ENCODE results near the gene NAA10. TPM values are rescaled to one million over a fixed set of nuclear protein-coding genes. Genes with fewer than 3 reads are reported as not detected.
A peak's percentile ranks its signal among the peaks of the same experiment; 100 is the strongest.

NAA10 gene
- total and polyA plus RNA-seq, 2 experiments from 2014 or later: 90.1 to 186 TPM

GRCh38 chrX:153968255-153968654 is 33.4 kb upstream of the NAA10 start:
- TF ChIP-seq, protein P1, sequence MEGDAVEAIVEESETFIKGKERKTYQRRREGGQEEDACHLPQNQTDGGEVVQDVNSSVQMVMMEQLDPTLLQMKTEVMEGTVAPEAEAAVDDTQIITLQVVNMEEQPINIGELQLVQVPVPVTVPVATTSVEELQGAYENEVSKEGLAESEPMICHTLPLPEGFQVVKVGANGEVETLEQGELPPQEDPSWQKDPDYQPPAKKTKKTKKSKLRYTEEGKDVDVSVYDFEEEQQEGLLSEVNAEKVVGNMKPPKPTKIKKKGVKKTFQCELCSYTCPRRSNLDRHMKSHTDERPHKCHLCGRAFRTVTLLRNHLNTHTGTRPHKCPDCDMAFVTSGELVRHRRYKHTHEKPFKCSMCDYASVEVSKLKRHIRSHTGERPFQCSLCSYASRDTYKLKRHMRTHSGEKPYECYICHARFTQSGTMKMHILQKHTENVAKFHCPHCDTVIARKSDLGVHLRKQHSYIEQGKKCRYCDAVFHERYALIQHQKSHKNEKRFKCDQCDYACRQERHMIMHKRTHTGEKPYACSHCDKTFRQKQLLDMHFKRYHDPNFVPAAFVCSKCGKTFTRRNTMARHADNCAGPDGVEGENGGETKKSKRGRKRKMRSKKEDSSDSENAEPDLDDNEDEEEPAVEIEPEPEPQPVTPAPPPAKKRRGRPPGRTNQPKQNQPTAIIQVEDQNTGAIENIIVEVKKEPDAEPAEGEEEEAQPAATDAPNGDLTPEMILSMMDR (IDR thresholded peaks at IDR 0.05; ENCODE audit: low read depth, low read length): no peak
- Histone ChIP-seq H3K27me3 (no peaks in the 10 kb centered on the region), H3K27ac (peak overlapping the region; percentile 37), H3K36me3 (peaks cover 2% of the 10 kb centered on the region), H3K9me3 (ENCODE audit: low read depth) (no peaks in the 10 kb centered on the region), H3K4me3 (no peak overlapping the region), H3K4me1 (ENCODE audit: low read depth) (no peaks in the 10 kb centered on the region)
- DNase-seq (ENCODE audit: low read depth in 1 of 2, low spot score in 1 of 2): no peak

- Histone ChIP-seq H3K27ac (no peak overlapping the region), H3K36me3 (peaks cover 2% of the 10 kb centered on the region), H3K9me3 (ENCODE audit: low read depth) (no peaks in the 10 kb centered on the region), H3K4me1 (ENCODE audit: low read depth) (no peaks in the 10 kb centered on the region), H3K4me3 (no peak overlapping the region), H3K27me3 (no peaks in the 10 kb centered on the region)
- TF ChIP-seq, protein P1 (IDR thresholded peaks at IDR 0.05; ENCODE audit: low read depth, low read length): no peak
- no peak for DNase-seq (ENCODE audit: low read depth in 1 of 2, low spot score in 1 of 2)
Measured at GRCh38 chrX:153967536-153968224, 32.8 kb upstream of the NAA10 start.

GRCh38 chrX:153966841-153967535 is 32.2 kb upstream of the NAA10 start:
- no peak for DNase-seq (ENCODE audit: low read depth in 1 of 2, low spot score in 1 of 2)
- TF ChIP-seq, protein P1 (IDR thresholded peaks at IDR 0.05; ENCODE audit: low read depth, low read length): no peak
- peaks cover 2% of the 10 kb centered on the region for H3K36me3 ChIP-seq
- H3K9me3 ChIP-seq (ENCODE audit: low read depth): no peaks in the 10 kb centered on the region
- no peak overlapping the region for H3K4me3 ChIP-seq
- no peaks in the 10 kb centered on the region for H3K4me1 ChIP-seq (ENCODE audit: low read depth)
- no peaks in the 10 kb centered on the region for H3K27me3 ChIP-seq
- H3K27ac ChIP-seq: no peak overlapping the region

- no peaks in the 10 kb centered on the region for H3K27me3 ChIP-seq
- no peak overlapping the region for H3K27ac ChIP-seq
- DNase-seq (ENCODE audit: low read depth in 1 of 2, low spot score in 1 of 2): no peak
- H3K36me3 ChIP-seq: peaks cover under 1% of the 10 kb centered on the region
- no peaks in the 10 kb centered on the region for H3K4me1 ChIP-seq (ENCODE audit: low read depth)
- TF ChIP-seq, protein P1 (IDR thresholded peaks at IDR 0.05; ENCODE audit: low read depth, low read length): no peak
- H3K4me3 ChIP-seq: no peak overlapping the region
- H3K9me3 ChIP-seq (ENCODE audit: low read depth): no peaks in the 10 kb centered on the region
Measured at GRCh38 chrX:153966283-153966688, 31.4 kb upstream of the NAA10 start.

DNA sequence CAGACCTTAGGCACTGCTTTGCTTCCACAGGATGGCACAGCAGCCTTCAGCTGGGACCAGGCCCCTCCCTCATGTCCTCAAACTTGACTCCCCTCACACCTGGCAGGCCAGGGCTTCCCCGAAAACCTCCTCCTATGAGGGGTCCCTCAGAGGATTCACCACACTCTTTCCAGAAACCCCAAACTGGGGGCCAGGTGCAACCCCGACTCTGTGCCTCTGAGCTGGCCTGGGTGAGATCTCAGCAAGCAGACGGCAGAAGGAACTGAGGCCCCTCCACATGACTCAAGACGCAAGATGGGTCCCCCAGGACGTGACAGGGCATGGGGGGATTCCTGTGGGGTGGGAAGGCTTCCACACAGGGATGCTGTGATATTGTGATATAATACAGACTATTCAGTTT is 30.6 kb upstream of the NAA10 start:
- Histone ChIP-seq H3K4me3 (no peak overlapping the region), H3K9me3 (ENCODE audit: low read depth) (no peaks in the 10 kb centered on the region), H3K27me3 (no peaks in the 10 kb centered on the region), H3K27ac (no peak overlapping the region), H3K36me3 (no peaks in the 10 kb centered on the region), H3K4me1 (ENCODE audit: low read depth) (no peaks in the 10 kb centered on the region)
- no peak for DNase-seq (ENCODE audit: low read depth in 1 of 2, low spot score in 1 of 2)
- TF ChIP-seq, protein P1 (IDR thresholded peaks at IDR 0.05; ENCODE audit: low read depth, low read length): no peak
